ENCODE measurements around the gene MGMT. TPM values are rescaled to one million over a fixed set of nuclear protein-coding genes. Genes with fewer than 3 reads are reported as not detected.

Gene MGMT
- total RNA-seq, 2 experiments from 2014 or later: 9.0 to 9.6 TPM

GRCh38 chr10:129541748-129542487 lies 74.9 kb downstream of the MGMT start:
- Mint-ChIP-seq H3K27me3 (no peaks in the 10 kb centered on the region), H3K4me3 (no peak overlapping the region), H3K4me1 (ENCODE audit: low read depth) (no peaks in the 10 kb centered on the region), H3K36me3 (ENCODE audit: low read depth) (peaks cover 82% of the 10 kb centered on the region), H3K9me3 (no peaks in the 10 kb centered on the region), H3K27ac (no peak overlapping the region)
- Histone ChIP-seq H3K4me3 (ENCODE audit: low read length) (no peak overlapping the region), H3K36me3 (ENCODE audit: insufficient read depth, low read length) (no peaks in the 10 kb centered on the region), H3K27me3 (ENCODE audit: control insufficient read depth in 1 of 2, insufficient read depth in 2 of 2, low read length in 2 of 2) (no peaks in the 10 kb centered on the region), H3K9me3 (ENCODE audit: control insufficient read depth in 1 of 2, insufficient read depth in 1 of 2, low read length in 2 of 2) (peaks cover 0 to 14% of the 10 kb centered on the region in 2 experiments), H3K27ac (ENCODE audit: low read depth in 1 of 2, low read length in 2 of 2) (no peak overlapping the region), H3K4me1 (ENCODE audit: insufficient read depth, low read length) (no peaks in the 10 kb centered on the region)
- ChIA-PET POLR2A (no interaction called here), CTCF (no interaction called here)
- ATAC-seq (ENCODE audit: poor library complexity): no peak
- intact Hi-C loops (cut with DNase I, micrococcal nuclease): no loop called here
- no peak for TF ChIP-seq CTCF (IDR thresholded peaks at IDR 0.05)
- DNase-seq: no peak

GRCh38 chr10:129542589-129542988 lies 75.5 kb downstream of the MGMT start:
- no peak overlapping the region for H3K4me3 Mint-ChIP-seq

More at GRCh38 chr10:129542589-129542988, 75.5 kb downstream of the MGMT start:
- Histone ChIP-seq H3K4me3 (ENCODE audit: low read length) (no peak overlapping the region), H3K27ac (ENCODE audit: low read depth in 1 of 2, low read length in 2 of 2) (no peak overlapping the region), H3K4me1 (ENCODE audit: insufficient read depth, low read length) (no peaks in the 10 kb centered on the region), H3K36me3 (ENCODE audit: insufficient read depth, low read length) (no peaks in the 10 kb centered on the region), H3K9me3 (ENCODE audit: control insufficient read depth in 1 of 2, insufficient read depth in 1 of 2, low read length in 2 of 2) (peaks cover 0 to 14% of the 10 kb centered on the region in 2 experiments), H3K27me3 (ENCODE audit: control insufficient read depth in 1 of 2, insufficient read depth in 2 of 2, low read length in 2 of 2) (no peaks in the 10 kb centered on the region)
- no peaks in the 10 kb centered on the region for H3K4me1 Mint-ChIP-seq (ENCODE audit: low read depth)
- no peaks in the 10 kb centered on the region for H3K9me3 Mint-ChIP-seq
- ATAC-seq (ENCODE audit: poor library complexity) (no peak), DNase-seq (no peak)
- H3K36me3 Mint-ChIP-seq (ENCODE audit: low read depth): peaks cover 80% of the 10 kb centered on the region
- H3K27me3 Mint-ChIP-seq: no peaks in the 10 kb centered on the region
- CTCF ChIA-PET: no interaction called here
- POLR2A ChIA-PET: no interaction called here
- intact Hi-C loops (cut with DNase I, micrococcal nuclease): no loop called here
- no peak for TF ChIP-seq CTCF (IDR thresholded peaks at IDR 0.05)
- H3K27ac Mint-ChIP-seq: no peak overlapping the region
